Measurements from ENCODE around the gene TSPEAR. TPM values are rescaled to one million over a fixed set of nuclear protein-coding genes. Genes with fewer than 3 reads are reported as not detected.
"Not testable (repeated sequence)": the region's sequence is repeated elsewhere in the genome, so short reads cannot be mapped to it uniquely, and the experiment has no call there.

Gene TSPEAR
- total and polyA plus RNA-seq, 2 donors from 2014 or later: 0.09 to 0.22 TPM

DNA sequence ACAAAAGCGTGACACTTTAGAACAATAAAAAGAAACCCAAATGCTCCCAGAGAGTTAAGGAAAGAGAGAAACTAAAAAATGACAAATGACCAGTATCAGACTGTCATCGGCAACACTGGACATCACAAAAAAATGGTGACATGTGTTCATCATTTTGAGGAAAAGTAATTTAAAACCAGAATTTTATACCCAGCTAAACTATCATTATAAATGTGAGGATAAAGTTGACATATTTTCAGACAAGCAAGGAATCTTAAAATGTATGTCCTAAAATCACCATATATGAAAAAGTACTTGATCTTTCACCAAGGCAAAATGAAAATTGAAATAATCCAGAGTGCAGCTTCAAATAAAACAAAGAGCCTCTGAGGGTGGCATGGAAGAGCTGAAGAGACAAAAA is 66.5 kb downstream of the TSPEAR start:
- intact Hi-C loops (cut with DNase I): no loop called here
- no peaks in the 10 kb centered on the region for H3K36me3 ChIP-seq (ENCODE audit: control insufficient read depth in 2 of 3, insufficient read depth in 3 of 3, low read length in 3 of 3)
- DNase-seq: no peak

DNA sequence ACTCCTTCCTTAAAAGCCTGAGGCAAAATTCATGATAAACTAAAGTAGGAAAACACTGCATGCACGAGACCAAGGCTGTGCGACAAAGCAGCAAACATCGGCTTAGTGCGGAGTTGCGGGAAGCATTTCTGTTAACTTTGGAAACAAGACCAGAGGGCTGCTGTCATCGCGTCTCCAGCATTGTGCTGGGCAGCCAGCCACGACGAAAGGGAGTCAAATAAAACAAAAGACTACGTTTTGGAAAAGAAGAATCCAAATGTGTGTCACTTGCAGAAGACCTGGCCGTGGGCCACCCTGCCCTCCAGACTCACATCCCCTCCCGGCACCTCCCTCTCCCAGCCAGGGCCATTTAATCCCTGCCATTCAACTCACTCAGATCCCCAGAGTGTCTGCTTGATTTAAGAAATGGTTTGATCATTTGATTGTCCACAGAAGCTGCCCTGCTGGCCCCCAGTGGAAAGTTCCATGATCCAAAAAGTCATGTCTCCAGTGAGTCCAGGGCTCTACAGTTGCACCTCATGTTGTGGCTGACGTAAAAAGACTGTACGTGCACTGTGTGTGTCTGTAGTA is 67.5 kb downstream of the TSPEAR start:
- TF ChIP-seq, protein P1, sequence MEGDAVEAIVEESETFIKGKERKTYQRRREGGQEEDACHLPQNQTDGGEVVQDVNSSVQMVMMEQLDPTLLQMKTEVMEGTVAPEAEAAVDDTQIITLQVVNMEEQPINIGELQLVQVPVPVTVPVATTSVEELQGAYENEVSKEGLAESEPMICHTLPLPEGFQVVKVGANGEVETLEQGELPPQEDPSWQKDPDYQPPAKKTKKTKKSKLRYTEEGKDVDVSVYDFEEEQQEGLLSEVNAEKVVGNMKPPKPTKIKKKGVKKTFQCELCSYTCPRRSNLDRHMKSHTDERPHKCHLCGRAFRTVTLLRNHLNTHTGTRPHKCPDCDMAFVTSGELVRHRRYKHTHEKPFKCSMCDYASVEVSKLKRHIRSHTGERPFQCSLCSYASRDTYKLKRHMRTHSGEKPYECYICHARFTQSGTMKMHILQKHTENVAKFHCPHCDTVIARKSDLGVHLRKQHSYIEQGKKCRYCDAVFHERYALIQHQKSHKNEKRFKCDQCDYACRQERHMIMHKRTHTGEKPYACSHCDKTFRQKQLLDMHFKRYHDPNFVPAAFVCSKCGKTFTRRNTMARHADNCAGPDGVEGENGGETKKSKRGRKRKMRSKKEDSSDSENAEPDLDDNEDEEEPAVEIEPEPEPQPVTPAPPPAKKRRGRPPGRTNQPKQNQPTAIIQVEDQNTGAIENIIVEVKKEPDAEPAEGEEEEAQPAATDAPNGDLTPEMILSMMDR (IDR thresholded peaks at IDR 0.05; ENCODE audit: borderline replicate concordance, extremely low read depth, insufficient read depth): no peak
- H3K27ac ChIP-seq (ENCODE audit: low read depth in 2 of 2, low read length in 2 of 2): no peak overlapping the region
- H3K36me3 ChIP-seq (ENCODE audit: control insufficient read depth in 2 of 3, insufficient read depth in 3 of 3, low read length in 3 of 3): no peaks in the 10 kb centered on the region
- no peaks in the 10 kb centered on the region for H3K27me3 ChIP-seq (ENCODE audit: control insufficient read depth, insufficient read depth, low read length)
- no peak overlapping the region for H3K9ac ChIP-seq (ENCODE audit: low read length in 3 of 3)
- H3K9me3 ChIP-seq (ENCODE audit: control insufficient read depth in 2 of 3, insufficient read depth in 1 of 3, low read length in 3 of 3): peaks cover 0 to 8% (median 0%) of the 10 kb centered on the region in 3 donors
- H3K4me3 ChIP-seq (ENCODE audit: low read length in 3 of 3): no peak overlapping the region
- no peaks in the 10 kb centered on the region for H3K4me1 ChIP-seq (ENCODE audit: control insufficient read depth in 2 of 3, insufficient read depth in 2 of 3, low read depth in 1 of 3, low read length in 3 of 3)
- DNase-seq: peak in 1 of 5 donors; percentile 21
- intact Hi-C loops (cut with DNase I): no loop called here
- FAIRE-seq: no peak

More for the DNA sequence above, 66.5 kb downstream of the TSPEAR start:
- H3K27ac ChIP-seq (ENCODE audit: low read depth in 2 of 2, low read length in 2 of 2): no peak overlapping the region
- TF ChIP-seq, protein P1 (IDR thresholded peaks at IDR 0.05; ENCODE audit: borderline replicate concordance, extremely low read depth, insufficient read depth): no peak
- no peaks in the 10 kb centered on the region for H3K27me3 ChIP-seq (ENCODE audit: control insufficient read depth, insufficient read depth, low read length)
- no peak for FAIRE-seq
- peaks cover 0 to 7% (median 0%) of the 10 kb centered on the region in 3 donors for H3K9me3 ChIP-seq (ENCODE audit: control insufficient read depth in 2 of 3, insufficient read depth in 1 of 3, low read length in 3 of 3)
- H3K4me3 ChIP-seq (ENCODE audit: low read length in 3 of 3): no peak overlapping the region
- H3K4me1 ChIP-seq (ENCODE audit: control insufficient read depth in 2 of 3, insufficient read depth in 2 of 3, low read depth in 1 of 3, low read length in 3 of 3): no peaks in the 10 kb centered on the region
- H3K9ac ChIP-seq (ENCODE audit: low read length in 3 of 3): no peak overlapping the region

DNA sequence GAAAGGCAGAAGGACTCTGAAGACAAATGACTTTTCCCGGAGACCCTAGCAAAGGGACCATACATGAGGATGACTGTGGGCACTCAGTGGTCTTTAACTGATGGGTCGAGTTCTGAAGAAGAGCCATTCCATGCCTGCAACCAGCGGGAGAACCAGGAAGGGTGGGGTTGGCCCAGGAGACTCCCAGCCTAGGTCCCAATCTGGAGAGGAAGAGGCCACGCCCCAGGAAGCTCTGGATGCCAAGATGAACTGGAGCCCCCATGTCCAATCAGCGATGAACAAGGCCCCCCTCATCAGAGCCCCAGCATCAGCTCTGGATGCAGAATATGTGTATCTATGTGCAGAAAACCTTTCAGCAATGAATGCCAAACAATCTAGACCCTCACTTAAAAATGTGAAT is 70.6 kb downstream of the TSPEAR start:
- no peak overlapping the region for H3K9ac ChIP-seq (ENCODE audit: low read length in 3 of 3)
- intact Hi-C loops (cut with DNase I): no loop called here
- no peaks in the 10 kb centered on the region for H3K36me3 ChIP-seq (ENCODE audit: control insufficient read depth in 2 of 3, insufficient read depth in 3 of 3, low read length in 3 of 3)
- DNase-seq (no peak), FAIRE-seq (no peak)
- no peak overlapping the region for H3K4me3 ChIP-seq (ENCODE audit: low read length in 3 of 3)
- no peaks in the 10 kb centered on the region for H3K27me3 ChIP-seq (ENCODE audit: control insufficient read depth, insufficient read depth, low read length)
- no peaks in the 10 kb centered on the region for H3K4me1 ChIP-seq (ENCODE audit: control insufficient read depth in 2 of 3, insufficient read depth in 2 of 3, low read depth in 1 of 3, low read length in 3 of 3)
- no peak overlapping the region for H3K27ac ChIP-seq (ENCODE audit: low read depth in 2 of 2, low read length in 2 of 2)
- H3K9me3 ChIP-seq (ENCODE audit: control insufficient read depth in 2 of 3, insufficient read depth in 1 of 3, low read length in 3 of 3): peaks cover 0 to 8% (median 0%) of the 10 kb centered on the region in 3 donors
- TF ChIP-seq, protein P1 (IDR thresholded peaks at IDR 0.05; ENCODE audit: borderline replicate concordance, extremely low read depth, insufficient read depth): no peak

GRCh38 chr21:44639331-44639655 is 72.1 kb downstream of the TSPEAR start:
- Histone ChIP-seq H3K36me3 (ENCODE audit: control insufficient read depth in 2 of 3, insufficient read depth in 3 of 3, low read length in 3 of 3) (no peaks in the 10 kb centered on the region), H3K4me3 (ENCODE audit: low read length in 3 of 3) (no peak overlapping the region), H3K4me1 (ENCODE audit: control insufficient read depth in 2 of 3, insufficient read depth in 2 of 3, low read depth in 1 of 3, low read length in 3 of 3) (no peaks in the 10 kb centered on the region), H3K9me3 (ENCODE audit: control insufficient read depth in 2 of 3, insufficient read depth in 1 of 3, low read length in 3 of 3) (peaks cover 0 to 8% (median 2%) of the 10 kb centered on the region in 3 donors), H3K27ac (ENCODE audit: low read depth in 2 of 2, low read length in 2 of 2) (no peak overlapping the region), H3K27me3 (ENCODE audit: control insufficient read depth, insufficient read depth, low read length) (no peaks in the 10 kb centered on the region), H3K9ac (ENCODE audit: low read length in 3 of 3) (no peak overlapping the region)
- intact Hi-C loops (cut with DNase I): no loop called here
- peak in 1 of 5 donors; percentile 73 for DNase-seq
- TF ChIP-seq, protein P1 (IDR thresholded peaks at IDR 0.05; ENCODE audit: borderline replicate concordance, extremely low read depth, insufficient read depth): no peak
- FAIRE-seq: no peak

DNA sequence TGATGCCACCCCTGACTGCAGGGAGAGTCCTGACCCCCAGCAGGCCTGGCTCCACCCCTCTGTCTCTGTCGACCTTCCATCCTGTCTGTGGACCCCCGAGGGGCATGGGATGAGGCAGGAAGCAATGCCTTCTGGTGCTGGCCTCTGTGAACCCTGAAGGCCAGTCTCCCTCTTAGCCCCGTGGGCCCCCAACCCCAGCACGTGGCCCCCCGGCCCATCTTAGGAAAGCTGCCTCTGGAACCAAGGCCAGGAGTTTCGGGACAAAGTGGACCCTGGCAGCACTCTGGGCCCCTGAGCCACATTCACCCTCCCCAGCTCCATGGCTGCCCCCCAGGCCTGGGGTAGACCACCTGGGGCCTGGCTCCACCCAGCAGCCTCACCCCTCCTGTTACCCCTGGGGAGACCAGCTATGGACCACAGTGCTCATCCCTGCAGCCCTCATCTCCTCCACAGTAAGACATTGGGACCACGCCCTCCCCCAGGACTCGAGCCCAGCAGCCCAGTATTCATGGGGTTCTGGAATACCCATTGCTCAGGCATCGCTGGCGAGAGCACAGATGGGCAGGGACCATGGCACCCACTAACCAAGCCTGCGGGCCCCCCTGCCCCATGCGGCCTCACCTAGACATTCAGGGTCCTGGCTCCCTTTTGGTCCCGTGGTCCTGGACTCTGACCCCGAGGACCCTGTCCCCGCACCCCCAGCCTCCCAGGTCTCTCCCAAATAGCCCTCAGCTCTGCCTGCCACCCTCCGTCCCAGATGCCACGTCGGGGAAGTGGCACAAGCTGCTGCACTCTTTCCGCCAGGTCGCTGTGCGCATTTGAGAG is 72.7 kb downstream of the TSPEAR start:
- H3K27ac ChIP-seq (ENCODE audit: low read depth in 2 of 2, low read length in 2 of 2); H3K27me3 ChIP-seq (ENCODE audit: control insufficient read depth, insufficient read depth, low read length); H3K9ac ChIP-seq (ENCODE audit: low read length in 3 of 3); DNase-seq; H3K9me3 ChIP-seq (ENCODE audit: control insufficient read depth in 2 of 3, insufficient read depth in 1 of 3, low read length in 3 of 3); H3K4me1 ChIP-seq (ENCODE audit: control insufficient read depth in 2 of 3, insufficient read depth in 2 of 3, low read depth in 1 of 3, low read length in 3 of 3); H3K36me3 ChIP-seq (ENCODE audit: control insufficient read depth in 2 of 3, insufficient read depth in 3 of 3, low read length in 3 of 3); H3K4me3 ChIP-seq (ENCODE audit: low read length in 3 of 3); FAIRE-seq; intact Hi-C loops (cut with DNase I): not testable (repeated sequence)

All from kidney (tissue), 14 donors.